ENCODE results near the gene CCDC33. TPM values are rescaled to one million over a fixed set of nuclear protein-coding genes. Genes with fewer than 3 reads are reported as not detected.

The CCDC33 gene
- total RNA-seq, 1 experiment from 2014 or later = 0.77 TPM

- no peak overlapping the region for H3K9ac ChIP-seq (ENCODE audit: low read length)
- H4K20me1 ChIP-seq (ENCODE audit: low read length) = no peaks in the 10 kb centered on the region
- ATAC-seq = no peak
- intact Hi-C loops (cut with micrococcal nuclease) = no loop called here
- no TSS peak for BruUV-seq (replicated peaks)
- no peaks in the 10 kb centered on the region for H3K4me1 ChIP-seq (ENCODE audit: insufficient read depth, low read length)
- ChIA-PET POLR2A (ENCODE audit: unreplicated experiment) (no interaction called here), CTCF (no interaction called here)
- no peak for DNase-seq
- peaks cover 44% of the 10 kb centered on the region for H3K27me3 ChIP-seq (ENCODE audit: low read length)
- H3K79me2 ChIP-seq (ENCODE audit: low read length) = no peaks in the 10 kb centered on the region
- H2AFZ ChIP-seq (ENCODE audit: low read length) = no peak overlapping the region
- H3K4me2 ChIP-seq (ENCODE audit: low read length) = no peak overlapping the region
- no peaks in the 10 kb centered on the region for H3K9me2 ChIP-seq (replicated peaks; ENCODE audit: low read length)
- no peak overlapping the region for H3K4me3 ChIP-seq (ENCODE audit: low read length)
- no peaks in the 10 kb centered on the region for H3K36me3 ChIP-seq (ENCODE audit: low read depth, low read length)
- no peak overlapping the region for H3K27ac ChIP-seq (ENCODE audit: low read length)
- no peaks in the 10 kb centered on the region for H3F3A ChIP-seq (ENCODE audit: low read length, unreplicated experiment)
- no peaks in the 10 kb centered on the region for H3K9me3 ChIP-seq (ENCODE audit: low read length)
- no peak for TF ChIP-seq EZH2 (IDR thresholded peaks at IDR 0.05; ENCODE audit: low read length, unreplicated experiment)
Measured at GRCh38 chr15:74257623-74258022, 21.5 kb downstream of the CCDC33 start.

DNA sequence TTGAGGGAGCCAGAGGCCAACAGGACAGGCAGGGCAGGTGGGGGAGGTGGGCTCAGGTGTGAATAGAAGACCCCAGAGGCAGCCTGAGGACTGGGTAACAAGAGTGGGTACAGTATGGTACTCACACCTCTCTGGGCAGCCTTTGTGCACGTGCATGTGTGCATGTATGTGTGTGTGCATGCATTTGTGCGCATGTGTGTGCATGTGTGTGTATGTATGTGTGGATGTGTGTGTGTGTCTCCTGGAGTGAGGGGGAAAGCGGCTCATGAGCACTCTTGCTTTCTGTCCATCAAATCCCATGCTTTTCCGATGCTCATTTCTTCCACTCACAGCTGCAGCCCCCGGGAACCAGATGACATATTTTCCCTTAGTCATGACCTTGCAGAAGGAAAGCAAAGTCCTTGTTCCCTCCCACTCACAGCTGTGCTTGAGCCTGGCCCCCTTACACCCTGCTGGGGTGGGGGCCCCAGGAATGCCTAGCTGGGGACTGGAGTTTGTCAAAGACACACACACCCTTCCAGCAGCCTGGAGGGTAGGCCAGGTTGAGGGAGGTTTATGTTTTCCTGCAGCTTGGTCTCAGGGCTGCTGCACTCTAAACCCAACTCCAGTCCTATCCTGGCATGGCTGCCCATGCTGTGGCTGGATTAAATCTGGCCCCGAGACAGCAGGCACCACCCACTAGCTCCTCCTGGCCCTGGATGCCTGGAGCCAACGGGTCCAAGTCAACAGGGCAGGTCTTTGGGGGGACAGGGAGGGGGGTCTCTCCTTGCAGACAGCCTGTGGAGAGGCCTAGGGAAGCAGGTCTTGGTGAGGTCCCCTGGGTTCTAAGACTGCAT lies 22.5 kb downstream of the CCDC33 start:
- Histone ChIP-seq H3K9me2 (replicated peaks; ENCODE audit: low read length) (no peaks in the 10 kb centered on the region), H3K27me3 (ENCODE audit: low read length) (peaks cover 44% of the 10 kb centered on the region), H3F3A (ENCODE audit: low read length, unreplicated experiment) (no peaks in the 10 kb centered on the region), H3K9me3 (ENCODE audit: low read length) (no peaks in the 10 kb centered on the region), H3K4me3 (ENCODE audit: low read length) (no peak overlapping the region), H3K36me3 (ENCODE audit: low read depth, low read length) (no peaks in the 10 kb centered on the region), H3K9ac (ENCODE audit: low read length) (no peak overlapping the region), H2AFZ (ENCODE audit: low read length) (no peak overlapping the region), H3K4me2 (ENCODE audit: low read length) (no peak overlapping the region), H3K27ac (ENCODE audit: low read length) (no peak overlapping the region), H3K79me2 (ENCODE audit: low read length) (no peaks in the 10 kb centered on the region), H3K4me1 (ENCODE audit: insufficient read depth, low read length) (no peaks in the 10 kb centered on the region), H4K20me1 (ENCODE audit: low read length) (no peaks in the 10 kb centered on the region)
- POLR2A ChIA-PET (ENCODE audit: unreplicated experiment) = no interaction called here
- DNase-seq = no peak
- CTCF ChIA-PET = no interaction called here
- no peak for ATAC-seq
- no TSS peak for BruUV-seq (replicated peaks)
- TF ChIP-seq EZH2phosphoT487 (IDR thresholded peaks at IDR 0.05; ENCODE audit: borderline replicate concordance, low read length) (no peak), EZH2 (IDR thresholded peaks at IDR 0.05; ENCODE audit: low read length, unreplicated experiment) (no peak)
- TF ChIP-seq, protein P1, sequence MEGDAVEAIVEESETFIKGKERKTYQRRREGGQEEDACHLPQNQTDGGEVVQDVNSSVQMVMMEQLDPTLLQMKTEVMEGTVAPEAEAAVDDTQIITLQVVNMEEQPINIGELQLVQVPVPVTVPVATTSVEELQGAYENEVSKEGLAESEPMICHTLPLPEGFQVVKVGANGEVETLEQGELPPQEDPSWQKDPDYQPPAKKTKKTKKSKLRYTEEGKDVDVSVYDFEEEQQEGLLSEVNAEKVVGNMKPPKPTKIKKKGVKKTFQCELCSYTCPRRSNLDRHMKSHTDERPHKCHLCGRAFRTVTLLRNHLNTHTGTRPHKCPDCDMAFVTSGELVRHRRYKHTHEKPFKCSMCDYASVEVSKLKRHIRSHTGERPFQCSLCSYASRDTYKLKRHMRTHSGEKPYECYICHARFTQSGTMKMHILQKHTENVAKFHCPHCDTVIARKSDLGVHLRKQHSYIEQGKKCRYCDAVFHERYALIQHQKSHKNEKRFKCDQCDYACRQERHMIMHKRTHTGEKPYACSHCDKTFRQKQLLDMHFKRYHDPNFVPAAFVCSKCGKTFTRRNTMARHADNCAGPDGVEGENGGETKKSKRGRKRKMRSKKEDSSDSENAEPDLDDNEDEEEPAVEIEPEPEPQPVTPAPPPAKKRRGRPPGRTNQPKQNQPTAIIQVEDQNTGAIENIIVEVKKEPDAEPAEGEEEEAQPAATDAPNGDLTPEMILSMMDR (conservative IDR thresholded peaks at IDR 0.05; ENCODE audit: low read depth, low read length) = no peak
- intact Hi-C loops (cut with micrococcal nuclease) = no loop called here

DNA sequence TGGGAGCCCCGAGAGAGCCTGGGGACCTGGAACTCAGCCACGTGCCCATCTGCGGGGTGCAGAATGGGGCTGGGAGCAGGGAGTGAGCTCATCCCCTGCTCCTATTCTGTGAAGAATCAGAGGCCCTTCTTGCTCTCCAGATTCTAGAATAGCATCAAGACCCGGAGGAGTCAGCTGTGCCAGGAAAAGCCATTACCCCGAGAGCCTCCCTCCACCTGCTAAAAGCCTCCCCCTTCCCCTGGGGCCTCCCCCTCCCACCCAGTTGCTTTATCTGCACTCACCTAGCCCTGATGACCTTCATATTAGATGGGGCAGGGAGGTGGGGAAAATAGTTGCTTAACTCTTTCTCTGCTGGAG lies 23.1 kb downstream of the CCDC33 start:
- Histone ChIP-seq H3F3A (ENCODE audit: low read length, unreplicated experiment) (no peaks in the 10 kb centered on the region), H3K9me2 (replicated peaks; ENCODE audit: low read length) (no peaks in the 10 kb centered on the region), H3K27ac (ENCODE audit: low read length) (no peak overlapping the region), H3K4me1 (ENCODE audit: insufficient read depth, low read length) (no peaks in the 10 kb centered on the region), H3K79me2 (ENCODE audit: low read length) (no peaks in the 10 kb centered on the region), H3K4me3 (ENCODE audit: low read length) (no peak overlapping the region), H3K9ac (ENCODE audit: low read length) (no peak overlapping the region), H3K9me3 (ENCODE audit: low read length) (no peaks in the 10 kb centered on the region), H3K36me3 (ENCODE audit: low read depth, low read length) (no peaks in the 10 kb centered on the region), H3K27me3 (ENCODE audit: low read length) (peaks cover 44% of the 10 kb centered on the region), H3K4me2 (ENCODE audit: low read length) (no peak overlapping the region), H4K20me1 (ENCODE audit: low read length) (no peaks in the 10 kb centered on the region), H2AFZ (ENCODE audit: low read length) (no peak overlapping the region)
- ChIA-PET CTCF (no interaction called here), POLR2A (ENCODE audit: unreplicated experiment) (no interaction called here)
- intact Hi-C loops (cut with micrococcal nuclease) = no loop called here
- no TSS peak for BruUV-seq (replicated peaks)
- ATAC-seq (no peak), DNase-seq (no peak)
- TF ChIP-seq EZH2 (IDR thresholded peaks at IDR 0.05; ENCODE audit: low read length, unreplicated experiment) (no peak), EZH2phosphoT487 (IDR thresholded peaks at IDR 0.05; ENCODE audit: borderline replicate concordance, low read length) (no peak)
- TF ChIP-seq, protein P1 (conservative IDR thresholded peaks at IDR 0.05; ENCODE audit: low read depth, low read length) = no peak

All from PC-3 (cell line).